Measurements from ENCODE around the gene DVL3. TPM values are rescaled to one million over a fixed set of nuclear protein-coding genes. Genes with fewer than 3 reads are reported as not detected.

Gene DVL3
- total and polyA plus RNA-seq, 2 experiments from 2014 or later = 49.1 to 121 TPM

DNA sequence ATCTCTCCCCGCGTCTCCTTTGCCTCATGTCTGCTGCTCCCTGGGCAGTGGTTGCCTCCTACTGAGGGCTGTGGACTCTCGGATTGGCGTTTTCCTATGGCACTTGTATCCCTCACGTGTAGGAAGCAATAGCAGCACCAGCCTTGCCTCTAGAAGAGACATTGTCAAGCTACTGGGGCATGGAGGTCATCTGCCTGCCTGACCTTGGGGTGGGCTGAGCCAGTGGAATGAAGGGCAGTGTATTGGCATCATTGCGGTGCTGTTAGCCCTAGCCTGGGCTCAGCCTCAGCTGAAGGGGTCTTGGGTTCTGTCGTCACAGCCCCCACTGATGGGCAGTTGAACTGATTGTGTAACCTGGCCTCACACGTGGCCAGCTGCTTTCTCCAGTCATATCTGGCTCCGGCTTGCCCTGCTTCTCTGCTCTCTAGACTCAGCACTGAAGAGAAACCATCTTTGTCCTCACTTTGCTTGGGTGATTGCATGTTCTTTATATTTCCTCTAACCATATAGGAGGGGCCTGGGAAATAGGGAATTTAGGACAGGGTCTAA is 38.9 kb downstream of the DVL3 start:
- Histone ChIP-seq H3K9me3 (ENCODE audit: low read depth) (no peaks in the 10 kb centered on the region), H3K9me2 (replicated peaks; ENCODE audit: insufficient read depth) (no peaks in the 10 kb centered on the region), H2AFZ (no peak overlapping the region), H3K27ac (no peak overlapping the region), H3K27me3 (no peaks in the 10 kb centered on the region), H3K79me2 (peaks cover 17% of the 10 kb centered on the region), H4K20me1 (ENCODE audit: insufficient read depth, poor library complexity, severe bottlenecking) (no peaks in the 10 kb centered on the region), H3K4me1 (ENCODE audit: insufficient read depth) (no peaks in the 10 kb centered on the region), H3K4me2 (no peak overlapping the region), H3K4me3 (no peak overlapping the region), H3K36me3 (replicated peaks; ENCODE audit: insufficient read depth, low read depth) (no peaks in the 10 kb centered on the region)
- WGBS (ENCODE audit: low lambda C conversion rate, missing lambda C conversion rate) = 97% methylated on average over 9 of the region's 9 CpGs
- TF ChIP-seq, protein P1, sequence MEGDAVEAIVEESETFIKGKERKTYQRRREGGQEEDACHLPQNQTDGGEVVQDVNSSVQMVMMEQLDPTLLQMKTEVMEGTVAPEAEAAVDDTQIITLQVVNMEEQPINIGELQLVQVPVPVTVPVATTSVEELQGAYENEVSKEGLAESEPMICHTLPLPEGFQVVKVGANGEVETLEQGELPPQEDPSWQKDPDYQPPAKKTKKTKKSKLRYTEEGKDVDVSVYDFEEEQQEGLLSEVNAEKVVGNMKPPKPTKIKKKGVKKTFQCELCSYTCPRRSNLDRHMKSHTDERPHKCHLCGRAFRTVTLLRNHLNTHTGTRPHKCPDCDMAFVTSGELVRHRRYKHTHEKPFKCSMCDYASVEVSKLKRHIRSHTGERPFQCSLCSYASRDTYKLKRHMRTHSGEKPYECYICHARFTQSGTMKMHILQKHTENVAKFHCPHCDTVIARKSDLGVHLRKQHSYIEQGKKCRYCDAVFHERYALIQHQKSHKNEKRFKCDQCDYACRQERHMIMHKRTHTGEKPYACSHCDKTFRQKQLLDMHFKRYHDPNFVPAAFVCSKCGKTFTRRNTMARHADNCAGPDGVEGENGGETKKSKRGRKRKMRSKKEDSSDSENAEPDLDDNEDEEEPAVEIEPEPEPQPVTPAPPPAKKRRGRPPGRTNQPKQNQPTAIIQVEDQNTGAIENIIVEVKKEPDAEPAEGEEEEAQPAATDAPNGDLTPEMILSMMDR (IDR thresholded peaks at IDR 0.05; ENCODE audit: poor library complexity) = no peak
- no peak for DNase-seq (ENCODE audit: low spot score)

DNA sequence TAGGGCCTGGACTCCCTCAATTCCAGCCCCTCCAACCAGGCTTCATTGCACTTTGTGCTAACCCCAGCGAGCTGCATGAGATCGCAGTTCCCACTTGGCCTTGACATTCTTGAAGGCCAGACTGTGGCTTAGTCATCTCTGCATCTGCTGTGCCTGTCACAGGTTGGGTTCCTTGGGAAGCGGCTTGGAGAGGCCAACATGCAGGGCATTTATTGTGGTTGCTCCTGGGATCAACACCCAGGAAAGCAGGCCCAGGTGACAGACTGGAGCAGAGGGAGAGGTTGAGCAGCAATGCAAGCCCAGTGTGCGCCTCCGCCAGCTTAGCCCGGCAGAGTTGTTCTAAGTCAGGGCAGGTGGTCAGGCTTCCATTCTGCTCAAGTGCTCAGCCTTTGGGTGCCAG is 41.4 kb downstream of the DVL3 start:
- H3K27ac ChIP-seq = no peak overlapping the region
- H2AFZ ChIP-seq = no peak overlapping the region
- no peaks in the 10 kb centered on the region for H3K27me3 ChIP-seq
- no peaks in the 10 kb centered on the region for H3K4me1 ChIP-seq (ENCODE audit: insufficient read depth)
- H3K36me3 ChIP-seq (replicated peaks; ENCODE audit: insufficient read depth, low read depth) = no peaks in the 10 kb centered on the region
- H3K9me2 ChIP-seq (replicated peaks; ENCODE audit: insufficient read depth) = no peaks in the 10 kb centered on the region
- H3K4me3 ChIP-seq = no peak overlapping the region
- H3K79me2 ChIP-seq = no peaks in the 10 kb centered on the region
- no peak overlapping the region for H3K4me2 ChIP-seq
- no peak for TF ChIP-seq EZH2phosphoT487 (IDR thresholded peaks at IDR 0.05; ENCODE audit: low read depth, severe bottlenecking, unreplicated experiment)
- no peak for TF ChIP-seq EZH2 (IDR thresholded peaks at IDR 0.05; ENCODE audit: borderline replicate concordance)
- TF ChIP-seq, protein P1 (IDR thresholded peaks at IDR 0.05; ENCODE audit: poor library complexity) = no peak
- WGBS (ENCODE audit: low lambda C conversion rate, missing lambda C conversion rate) = 90% methylated on average over 6 of the region's 6 CpGs
- H3K9me3 ChIP-seq (ENCODE audit: low read depth) = no peaks in the 10 kb centered on the region
- no peaks in the 10 kb centered on the region for H4K20me1 ChIP-seq (ENCODE audit: insufficient read depth, poor library complexity, severe bottlenecking)
- no peak for DNase-seq (ENCODE audit: low spot score)

DNA sequence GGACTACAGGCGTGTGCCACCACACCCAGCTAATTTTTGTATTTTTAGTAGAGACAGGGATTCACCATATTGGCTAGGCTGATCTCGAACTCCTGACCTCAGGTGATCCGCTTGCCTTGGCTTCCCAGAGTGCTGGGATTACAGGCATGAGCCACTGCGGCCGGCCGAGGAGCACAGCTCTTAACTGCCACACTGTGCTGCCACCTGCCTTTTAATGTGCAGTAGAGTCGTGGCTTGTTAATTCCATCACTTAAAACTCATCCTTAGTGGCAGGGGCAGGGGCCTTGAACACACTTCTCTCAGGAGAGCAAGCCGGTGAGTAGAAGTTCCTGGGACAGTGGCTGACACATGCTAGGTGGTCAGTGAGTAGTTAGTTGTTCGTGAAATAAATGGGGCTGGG is 43.3 kb downstream of the DVL3 start:
- whole genome bisulfite sequencing (ENCODE audit: low lambda C conversion rate, missing lambda C conversion rate) = 83% methylated on average over 9 of the region's 9 CpGs
- H3K36me3 ChIP-seq (replicated peaks; ENCODE audit: insufficient read depth, low read depth) = no peaks in the 10 kb centered on the region
- no peaks in the 10 kb centered on the region for H3K4me1 ChIP-seq (ENCODE audit: insufficient read depth)
- TF ChIP-seq EZH2phosphoT487 (IDR thresholded peaks at IDR 0.05; ENCODE audit: low read depth, severe bottlenecking, unreplicated experiment) (no peak), EZH2 (IDR thresholded peaks at IDR 0.05; ENCODE audit: borderline replicate concordance) (no peak)
- TF ChIP-seq, protein P1 (IDR thresholded peaks at IDR 0.05; ENCODE audit: poor library complexity) = no peak
- H3K27ac ChIP-seq = no peak overlapping the region
- no peak overlapping the region for H3K4me3 ChIP-seq
- no peaks in the 10 kb centered on the region for H3K79me2 ChIP-seq
- H3K4me2 ChIP-seq = no peak overlapping the region
- no peaks in the 10 kb centered on the region for H3K9me2 ChIP-seq (replicated peaks; ENCODE audit: insufficient read depth)
- no peaks in the 10 kb centered on the region for H3K27me3 ChIP-seq
- H4K20me1 ChIP-seq (ENCODE audit: insufficient read depth, poor library complexity, severe bottlenecking) = no peaks in the 10 kb centered on the region
- no peaks in the 10 kb centered on the region for H3K9me3 ChIP-seq (ENCODE audit: low read depth)
- no peak overlapping the region for H2AFZ ChIP-seq
- DNase-seq (ENCODE audit: low spot score) = no peak

DNA sequence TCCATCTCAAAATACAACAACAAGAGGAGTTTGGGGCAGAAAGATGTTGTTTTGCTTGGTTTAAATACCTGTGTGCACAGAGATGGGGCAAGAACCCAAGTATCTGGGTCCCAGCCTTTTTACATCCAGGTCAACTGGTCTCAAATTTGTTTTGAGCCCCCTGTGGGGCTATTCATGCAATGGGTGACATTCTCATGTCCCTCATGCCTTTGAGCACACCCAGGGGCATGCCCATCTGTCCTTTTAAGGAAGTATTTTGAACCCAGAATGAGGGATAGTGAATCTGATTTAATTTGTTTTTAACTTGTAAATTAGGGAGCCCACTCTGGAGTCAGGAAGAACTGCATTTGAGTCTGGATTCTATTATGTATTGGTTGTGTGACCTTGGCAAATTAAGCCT is 45.6 kb downstream of the DVL3 start:
- Histone ChIP-seq H3K36me3 (replicated peaks; ENCODE audit: insufficient read depth, low read depth) (no peaks in the 10 kb centered on the region), H3K27ac (no peak overlapping the region), H4K20me1 (ENCODE audit: insufficient read depth, poor library complexity, severe bottlenecking) (no peaks in the 10 kb centered on the region), H3K79me2 (no peaks in the 10 kb centered on the region), H3K4me1 (ENCODE audit: insufficient read depth) (no peaks in the 10 kb centered on the region), H3K9me3 (ENCODE audit: low read depth) (no peaks in the 10 kb centered on the region), H3K27me3 (no peaks in the 10 kb centered on the region), H3K4me2 (no peak overlapping the region), H2AFZ (no peak overlapping the region), H3K9me2 (replicated peaks; ENCODE audit: insufficient read depth) (no peaks in the 10 kb centered on the region), H3K4me3 (no peak overlapping the region)
- no peak for TF ChIP-seq EZH2 (IDR thresholded peaks at IDR 0.05; ENCODE audit: borderline replicate concordance)
- TF ChIP-seq EZH2phosphoT487 (IDR thresholded peaks at IDR 0.05; ENCODE audit: low read depth, severe bottlenecking, unreplicated experiment) = no peak
- TF ChIP-seq, protein P1 (IDR thresholded peaks at IDR 0.05; ENCODE audit: poor library complexity) = no peak
- no peak for DNase-seq (ENCODE audit: low spot score)

All from hepatocyte (in vitro differentiated cells).